ENCODE measurements around the gene PELI2. TPM values are rescaled to one million over a fixed set of nuclear protein-coding genes. Genes with fewer than 3 reads are reported as not detected.

Gene PELI2
- total RNA-seq, 1 experiment from 2014 or later = 23.5 TPM

DNA sequence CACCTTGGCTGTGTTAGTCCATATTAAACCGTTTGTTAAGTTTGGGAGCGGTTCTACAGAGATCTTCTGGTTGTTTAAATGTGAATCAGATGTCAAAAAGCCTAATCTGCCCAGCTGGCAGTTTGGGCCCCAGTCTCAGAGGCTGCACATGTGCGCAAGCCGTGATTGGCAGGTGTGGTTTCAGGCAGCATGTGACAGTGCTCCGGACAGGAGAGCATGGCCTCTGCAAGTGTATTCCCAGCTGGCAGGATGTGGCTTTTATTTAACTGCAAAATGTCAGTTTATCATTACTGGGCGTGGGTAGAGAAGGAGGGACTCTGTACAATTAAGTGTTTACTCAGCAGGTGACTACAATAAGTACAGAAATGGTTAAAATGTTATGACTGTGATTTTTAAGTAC, 77.5 kb downstream of the PELI2 start:
- Mint-ChIP-seq H3K4me3 (no peak overlapping the region), H3K36me3 (no peaks in the 10 kb centered on the region), H3K27me3 (ENCODE audit: low read depth) (no peaks in the 10 kb centered on the region), H3K4me1 (peaks cover 23% of the 10 kb centered on the region), H3K27ac (no peak overlapping the region), H3K9me3 (no peaks in the 10 kb centered on the region)
- TF ChIP-seq, protein P1, sequence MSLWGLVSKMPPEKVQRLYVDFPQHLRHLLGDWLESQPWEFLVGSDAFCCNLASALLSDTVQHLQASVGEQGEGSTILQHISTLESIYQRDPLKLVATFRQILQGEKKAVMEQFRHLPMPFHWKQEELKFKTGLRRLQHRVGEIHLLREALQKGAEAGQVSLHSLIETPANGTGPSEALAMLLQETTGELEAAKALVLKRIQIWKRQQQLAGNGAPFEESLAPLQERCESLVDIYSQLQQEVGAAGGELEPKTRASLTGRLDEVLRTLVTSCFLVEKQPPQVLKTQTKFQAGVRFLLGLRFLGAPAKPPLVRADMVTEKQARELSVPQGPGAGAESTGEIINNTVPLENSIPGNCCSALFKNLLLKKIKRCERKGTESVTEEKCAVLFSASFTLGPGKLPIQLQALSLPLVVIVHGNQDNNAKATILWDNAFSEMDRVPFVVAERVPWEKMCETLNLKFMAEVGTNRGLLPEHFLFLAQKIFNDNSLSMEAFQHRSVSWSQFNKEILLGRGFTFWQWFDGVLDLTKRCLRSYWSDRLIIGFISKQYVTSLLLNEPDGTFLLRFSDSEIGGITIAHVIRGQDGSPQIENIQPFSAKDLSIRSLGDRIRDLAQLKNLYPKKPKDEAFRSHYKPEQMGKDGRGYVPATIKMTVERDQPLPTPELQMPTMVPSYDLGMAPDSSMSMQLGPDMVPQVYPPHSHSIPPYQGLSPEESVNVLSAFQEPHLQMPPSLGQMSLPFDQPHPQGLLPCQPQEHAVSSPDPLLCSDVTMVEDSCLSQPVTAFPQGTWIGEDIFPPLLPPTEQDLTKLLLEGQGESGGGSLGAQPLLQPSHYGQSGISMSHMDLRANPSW (CRISPR knock-in tag; conservative IDR thresholded peaks at IDR 0.05; ENCODE audit: low read depth) = no peak
- TF ChIP-seq HMGA2 (CRISPR knock-in tag; IDR thresholded peaks at IDR 0.05) (no peak), SOX15 (CRISPR knock-in tag; IDR thresholded peaks at IDR 0.05) (no peak), NFE2L1 (CRISPR knock-in tag; IDR thresholded peaks at IDR 0.05) (no peak), ATF2 (CRISPR knock-in tag; IDR thresholded peaks at IDR 0.05; ENCODE audit: borderline replicate concordance, low read depth) (no peak), ZNF317 (CRISPR knock-in tag; IDR thresholded peaks at IDR 0.05; ENCODE audit: borderline replicate concordance, low read depth) (no peak), EMX1 (CRISPR knock-in tag; IDR thresholded peaks at IDR 0.05) (no peak), ZNF219 (CRISPR knock-in tag; IDR thresholded peaks at IDR 0.05; ENCODE audit: borderline replicate concordance) (no peak), CREM (CRISPR knock-in tag; IDR thresholded peaks at IDR 0.05) (no peak), ATF1 (CRISPR knock-in tag; IDR thresholded peaks at IDR 0.05) (no peak)
- ChIA-PET POLR2A (no interaction called here), CTCF (no interaction called here)
- no peak for ATAC-seq
- DNase-seq (ENCODE audit: low spot score) = no peak

DNA sequence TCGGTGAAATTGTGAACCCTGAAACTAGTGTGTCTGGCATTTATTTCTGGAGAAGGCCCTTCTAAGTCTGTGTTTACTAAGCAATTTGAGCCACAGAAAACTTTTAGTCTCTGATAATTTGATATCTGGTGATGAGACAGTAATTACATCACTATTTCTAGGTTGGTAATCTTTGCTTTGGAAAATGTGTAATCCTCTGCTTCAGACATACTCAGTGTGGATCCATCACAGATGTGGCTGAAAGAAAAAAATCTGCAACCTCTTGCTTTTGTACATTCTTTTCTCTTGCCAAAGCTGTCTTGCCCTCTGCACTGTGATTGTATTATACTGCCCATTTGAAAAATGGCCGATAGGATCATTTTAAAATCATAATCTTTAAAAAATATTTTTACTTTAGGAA, 78.1 kb downstream of the PELI2 start:
- no peak overlapping the region for H3K27ac Mint-ChIP-seq
- CTCF ChIA-PET = no interaction called here
- no peaks in the 10 kb centered on the region for H3K9me3 Mint-ChIP-seq
- POLR2A ChIA-PET = no interaction called here
- no peak for TF ChIP-seq PRRX2 (CRISPR knock-in tag; IDR thresholded peaks at IDR 0.05)
- no peak for TF ChIP-seq CREM (CRISPR knock-in tag; IDR thresholded peaks at IDR 0.05)
- no peak for TF ChIP-seq CTCF (IDR thresholded peaks at IDR 0.05)
- TF ChIP-seq, protein P2, sequence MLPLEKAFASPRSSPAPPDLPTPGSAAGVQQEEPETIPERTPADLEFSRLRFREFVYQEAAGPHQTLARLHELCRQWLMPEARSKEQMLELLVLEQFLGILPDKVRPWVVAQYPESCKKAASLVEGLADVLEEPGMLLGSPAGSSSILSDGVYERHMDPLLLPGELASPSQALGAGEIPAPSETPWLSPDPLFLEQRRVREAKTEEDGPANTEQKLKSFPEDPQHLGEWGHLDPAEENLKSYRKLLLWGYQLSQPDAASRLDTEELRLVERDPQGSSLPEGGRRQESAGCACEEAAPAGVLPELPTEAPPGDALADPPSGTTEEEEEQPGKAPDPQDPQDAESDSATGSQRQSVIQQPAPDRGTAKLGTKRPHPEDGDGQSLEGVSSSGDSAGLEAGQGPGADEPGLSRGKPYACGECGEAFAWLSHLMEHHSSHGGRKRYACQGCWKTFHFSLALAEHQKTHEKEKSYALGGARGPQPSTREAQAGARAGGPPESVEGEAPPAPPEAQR (CRISPR knock-in tag; IDR thresholded peaks at IDR 0.05) = no peak
- no peak for TF ChIP-seq FOXJ3 (CRISPR knock-in tag; IDR thresholded peaks at IDR 0.05; ENCODE audit: borderline replicate concordance)
- TF ChIP-seq NR3C1 (CRISPR knock-in tag; conservative IDR thresholded peaks at IDR 0.05; ENCODE audit: low read depth) = no peak
- no peak for TF ChIP-seq JUN (CRISPR knock-in tag; IDR thresholded peaks at IDR 0.05)
- no peak for TF ChIP-seq NR1H2 (CRISPR knock-in tag; IDR thresholded peaks at IDR 0.05)
- no peak for TF ChIP-seq TP53 (CRISPR knock-in tag; IDR thresholded peaks at IDR 0.05)
- TF ChIP-seq, protein P3, sequence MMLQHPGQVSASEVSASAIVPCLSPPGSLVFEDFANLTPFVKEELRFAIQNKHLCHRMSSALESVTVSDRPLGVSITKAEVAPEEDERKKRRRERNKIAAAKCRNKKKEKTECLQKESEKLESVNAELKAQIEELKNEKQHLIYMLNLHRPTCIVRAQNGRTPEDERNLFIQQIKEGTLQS (CRISPR knock-in tag; conservative IDR thresholded peaks at IDR 0.05) = no peak
- no peak for TF ChIP-seq ATF6 (CRISPR knock-in tag; IDR thresholded peaks at IDR 0.05)
- no peak for TF ChIP-seq NFYB (CRISPR knock-in tag; conservative IDR thresholded peaks at IDR 0.05; ENCODE audit: low read depth)
- no peak for ATAC-seq
- no peaks in the 10 kb centered on the region for H3K36me3 Mint-ChIP-seq
- no peak overlapping the region for H3K4me3 Mint-ChIP-seq
- H3K27me3 Mint-ChIP-seq (ENCODE audit: low read depth) = no peaks in the 10 kb centered on the region
- peaks cover 23% of the 10 kb centered on the region for H3K4me1 Mint-ChIP-seq
- DNase-seq (ENCODE audit: low spot score) = no peak

Measured in WTC11 (cell line).